Activated effector memory CD4-positive, alpha-beta T cell treated with anti-CD3 and anti-CD28 coated beads, Interleukin-2, amount 50 U/mL, for 16 hours (primary cell): ENCODE measurements around the gene SETBP1.
A peak's percentile ranks its signal among the peaks of the same experiment; 100 is the strongest.

Source experiments
- DNase-seq: peaks from one replicate; pipeline ENCODE4 v3.0.0-alpha.2; 2020

Gene SETBP1

DNA sequence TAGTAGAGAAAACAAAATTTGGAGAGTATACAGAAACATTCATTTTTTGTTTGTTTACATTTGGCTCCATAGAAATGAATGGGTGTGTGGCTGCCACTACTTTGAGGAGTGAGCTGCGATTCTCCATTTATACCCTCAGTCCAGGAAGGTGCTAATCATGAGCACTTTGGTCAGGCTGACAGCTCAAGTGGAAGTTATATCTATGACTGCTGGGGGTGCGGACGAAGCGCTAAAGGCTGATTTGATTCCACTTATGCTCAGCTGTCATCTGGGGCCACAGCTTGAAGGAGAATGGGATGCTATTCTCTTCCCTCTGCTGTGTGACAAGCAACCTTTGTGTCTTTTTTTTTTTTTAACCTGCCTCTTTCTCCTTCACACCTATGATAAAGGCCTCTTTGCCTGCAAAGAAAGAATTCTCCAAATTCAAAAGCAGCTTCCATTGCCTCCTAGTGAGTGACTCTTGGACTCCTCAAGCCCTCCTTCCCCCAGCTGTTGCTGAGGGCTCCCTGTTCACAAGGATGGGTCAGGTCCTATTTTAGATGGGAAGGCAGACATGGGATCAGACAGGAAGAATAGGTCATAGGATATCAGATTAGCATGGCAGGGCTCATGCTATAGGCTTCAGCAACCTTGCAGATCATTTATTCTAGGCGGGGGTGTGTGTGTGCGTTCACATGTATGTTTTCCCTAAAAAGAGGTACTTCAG lies 201.6 kb downstream of the SETBP1 start:
- no peak for DNase-seq

DNA sequence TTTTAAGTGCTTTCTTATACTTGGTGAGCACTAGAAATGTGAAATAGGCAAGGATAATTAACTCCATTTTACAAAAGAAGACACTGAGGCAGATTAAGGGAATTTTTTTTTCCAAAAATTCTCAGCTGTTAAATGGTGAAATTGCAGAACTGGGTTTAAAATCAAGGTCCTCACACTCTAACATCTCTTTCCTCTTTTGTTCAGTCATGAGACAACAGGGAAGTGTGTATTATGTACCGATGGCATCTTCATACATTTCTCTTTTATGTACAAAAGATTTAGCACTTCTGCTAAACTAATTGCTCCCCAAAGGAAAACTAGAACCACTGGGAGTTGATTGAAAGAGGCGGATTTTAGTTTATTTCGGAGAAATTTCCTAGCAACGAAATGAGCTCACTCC lies 203.0 kb downstream of the SETBP1 start:
- DNase-seq: no peak

DNA sequence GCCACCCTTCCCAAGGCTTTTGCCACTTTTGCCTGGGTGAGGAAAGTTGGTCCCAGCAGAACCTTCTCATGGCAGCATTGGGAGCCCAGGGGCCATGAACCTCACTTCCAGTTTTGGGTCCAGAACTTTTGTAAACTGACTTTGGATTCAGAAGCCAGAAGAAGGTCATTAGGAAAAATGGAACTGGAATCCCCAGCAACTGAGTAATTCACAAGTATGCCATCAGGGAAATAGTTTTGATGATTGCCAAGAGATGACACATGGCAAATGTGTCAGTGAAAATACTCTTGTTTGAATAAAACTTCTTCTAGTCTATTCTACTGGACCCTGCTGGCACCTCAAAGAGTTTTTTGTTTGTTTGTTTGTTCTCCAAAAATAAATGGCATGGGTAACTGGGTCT lies 203.7 kb downstream of the SETBP1 start:
- DNase-seq: no peak

DNA sequence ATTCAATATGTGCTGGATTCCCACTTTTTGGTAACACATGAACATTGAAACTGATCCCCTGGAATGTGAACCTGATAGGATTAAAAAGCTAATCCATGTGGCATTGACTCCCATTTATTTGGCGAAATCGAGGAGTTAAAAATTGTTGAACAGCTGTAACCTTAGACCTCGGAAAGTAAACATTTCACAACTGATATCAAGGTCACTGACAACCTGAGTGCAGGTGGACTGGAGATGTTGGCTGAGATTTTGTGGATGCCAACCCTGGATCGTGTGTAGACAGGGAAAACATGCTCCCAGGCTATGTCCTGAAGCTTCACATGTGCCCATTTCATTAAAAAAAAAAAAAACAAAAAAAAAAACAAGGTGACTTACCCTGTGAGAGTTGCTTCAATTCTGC lies 204.8 kb downstream of the SETBP1 start:
- DNase-seq: no peak

DNA sequence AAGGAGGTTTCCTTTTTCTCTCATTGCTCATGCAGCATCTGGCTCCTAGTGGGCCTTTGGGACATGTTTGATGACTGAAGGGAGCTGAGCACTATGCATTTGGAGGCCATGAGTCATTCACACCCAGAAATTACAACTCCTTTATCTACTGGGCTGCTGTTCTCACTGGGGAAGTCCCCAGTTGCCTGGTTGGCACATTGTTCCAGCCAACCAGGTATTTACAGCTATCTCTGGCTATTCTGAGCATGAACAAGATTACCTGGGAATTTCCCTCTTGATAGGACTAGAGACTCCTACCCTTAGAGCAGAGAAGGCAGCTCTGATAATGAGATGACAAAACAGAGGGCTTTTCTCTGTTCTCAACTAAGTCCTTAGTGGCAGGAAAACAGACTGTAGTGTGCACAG lies 206.5 kb downstream of the SETBP1 start:
- DNase-seq: peak; percentile 74

DNA sequence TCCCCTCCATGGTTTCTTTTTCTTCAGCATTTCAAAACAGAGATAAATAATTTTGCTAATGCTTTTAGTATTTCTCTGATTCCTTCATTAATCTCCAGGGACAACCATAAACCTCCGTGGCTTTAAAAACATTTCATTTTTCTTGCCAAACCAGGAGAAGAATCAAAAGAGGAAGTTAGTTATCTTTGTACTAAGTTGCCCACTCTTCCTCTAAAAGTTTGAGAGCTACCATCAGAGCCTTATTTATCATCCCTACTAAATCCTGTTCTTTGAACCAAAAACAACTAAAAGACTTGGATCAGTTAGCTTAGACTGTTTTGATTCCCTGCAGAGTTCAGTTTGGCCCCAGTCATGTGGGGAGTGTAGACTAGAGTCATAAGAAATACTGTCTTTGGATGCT lies 208.4 kb downstream of the SETBP1 start:
- DNase-seq: no peak

DNA sequence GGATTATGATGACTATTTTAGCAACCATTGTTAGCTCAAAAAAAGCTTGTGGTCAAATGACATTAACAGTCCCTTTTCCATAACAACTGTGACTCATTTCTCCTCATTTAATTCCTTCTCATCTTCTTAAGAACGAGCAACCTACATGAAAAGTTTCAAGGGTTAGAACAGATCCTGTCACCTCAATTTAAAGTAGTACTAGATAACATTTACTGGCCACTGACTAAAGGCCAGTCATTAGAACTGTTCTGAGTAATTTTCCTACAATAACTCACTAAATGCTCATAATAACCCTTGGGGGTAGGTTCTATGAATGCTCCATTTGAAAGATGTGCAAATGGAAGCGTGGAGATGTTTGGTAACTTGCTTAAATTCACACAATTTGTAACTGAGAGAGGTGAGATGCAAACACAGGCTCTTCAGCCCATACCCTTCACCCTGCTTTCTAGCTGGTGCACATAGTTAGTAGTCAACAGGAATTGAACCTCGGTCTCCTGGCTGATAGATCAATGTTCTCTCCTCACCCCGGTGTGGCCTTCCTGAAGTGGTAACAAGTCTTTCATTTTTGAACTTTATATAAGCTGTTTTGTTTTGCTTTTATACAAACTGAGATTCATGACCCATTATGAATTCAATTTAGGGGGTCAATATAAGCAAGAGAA lies 212.5 kb downstream of the SETBP1 start:
- DNase-seq: no peak

DNA sequence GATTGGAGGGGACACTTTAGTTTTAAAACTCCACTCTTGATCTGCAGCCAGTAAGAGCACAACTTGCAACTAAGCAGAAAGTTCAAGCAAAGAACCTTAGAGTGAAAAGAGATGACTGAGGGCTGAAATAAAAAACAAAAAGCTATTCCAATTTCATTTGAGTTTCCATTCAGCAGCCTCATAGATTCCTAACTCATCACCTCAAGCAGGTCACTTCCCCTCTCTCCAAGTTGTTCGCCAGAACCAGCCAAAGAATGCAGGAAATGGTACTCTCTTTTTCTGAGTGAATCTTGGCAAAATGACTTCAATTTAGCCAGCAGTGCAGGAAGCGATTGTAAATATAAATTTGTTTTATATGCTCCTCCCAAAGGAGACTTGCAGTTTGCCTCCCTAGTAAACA lies 213.3 kb downstream of the SETBP1 start:
- no peak for DNase-seq

DNA sequence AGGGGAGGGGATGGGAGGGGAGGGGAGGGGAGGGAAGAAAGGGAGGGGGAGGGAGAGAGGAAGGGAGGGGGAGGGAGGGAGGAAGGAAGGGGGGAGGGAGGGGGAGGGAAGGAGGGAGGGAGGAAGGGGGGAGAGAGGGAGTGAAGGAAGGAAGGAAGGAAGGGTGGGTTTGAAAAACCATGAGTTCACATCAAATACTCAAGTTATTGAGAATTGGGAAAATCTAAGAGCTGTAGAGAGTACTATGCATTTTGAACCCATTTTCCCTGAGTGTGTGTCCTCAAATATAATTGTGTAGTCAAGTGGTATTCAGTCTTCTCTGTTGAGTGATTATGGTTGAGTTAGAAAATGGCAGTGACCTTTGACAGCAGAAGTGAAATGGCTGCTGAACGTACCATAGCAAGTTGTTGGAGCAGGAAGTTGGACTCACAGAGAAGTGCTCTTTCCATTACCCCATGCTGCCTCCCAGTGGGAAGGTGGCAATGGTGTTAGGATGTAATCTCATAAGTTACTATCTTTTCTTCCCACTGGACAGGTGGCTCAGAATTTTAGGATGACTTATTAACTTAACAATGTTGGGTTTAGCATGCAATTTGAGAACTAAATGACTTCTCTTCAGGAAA lies 214.6 kb downstream of the SETBP1 start:
- peak; percentile 68 for DNase-seq

DNA sequence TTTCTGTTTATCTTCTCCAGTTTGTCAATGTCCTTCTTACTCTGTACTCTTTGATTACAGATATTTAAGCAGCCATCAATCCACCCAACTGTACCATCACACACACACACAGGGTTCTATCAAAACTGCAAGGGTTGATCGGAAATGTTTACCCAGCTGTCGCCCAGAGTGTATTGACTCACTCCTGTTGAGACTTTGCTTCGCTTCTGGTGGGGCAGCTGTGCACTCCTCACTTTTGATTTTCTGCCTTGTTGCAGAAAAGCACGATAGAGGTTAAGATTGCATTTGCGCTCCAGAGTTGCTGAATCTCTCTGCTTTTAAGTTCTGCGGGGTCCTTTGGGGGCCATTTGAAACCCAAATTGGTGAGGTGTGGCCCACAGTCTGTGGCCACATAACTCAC lies 216.2 kb downstream of the SETBP1 start:
- no peak for DNase-seq

DNA sequence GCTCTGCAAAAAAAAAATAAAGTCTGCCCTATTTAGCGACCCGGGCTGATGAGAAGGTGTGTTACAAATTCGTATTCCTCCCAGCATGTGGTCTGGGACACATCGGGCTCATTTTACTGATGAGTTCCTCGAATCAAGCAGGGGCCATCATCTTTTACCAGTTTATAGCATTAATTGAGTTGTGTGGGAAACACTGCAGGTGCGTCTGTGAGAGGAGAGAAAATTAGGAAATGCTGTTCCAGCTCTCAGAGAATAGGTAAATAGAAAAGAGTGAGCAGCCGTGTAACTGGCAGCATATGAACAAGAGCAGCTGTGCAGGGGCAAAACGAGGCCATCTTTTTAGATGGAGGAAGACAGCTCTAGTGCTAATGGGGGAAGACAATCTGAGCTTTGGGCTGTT lies 216.7 kb downstream of the SETBP1 start:
- DNase-seq: no peak

DNA sequence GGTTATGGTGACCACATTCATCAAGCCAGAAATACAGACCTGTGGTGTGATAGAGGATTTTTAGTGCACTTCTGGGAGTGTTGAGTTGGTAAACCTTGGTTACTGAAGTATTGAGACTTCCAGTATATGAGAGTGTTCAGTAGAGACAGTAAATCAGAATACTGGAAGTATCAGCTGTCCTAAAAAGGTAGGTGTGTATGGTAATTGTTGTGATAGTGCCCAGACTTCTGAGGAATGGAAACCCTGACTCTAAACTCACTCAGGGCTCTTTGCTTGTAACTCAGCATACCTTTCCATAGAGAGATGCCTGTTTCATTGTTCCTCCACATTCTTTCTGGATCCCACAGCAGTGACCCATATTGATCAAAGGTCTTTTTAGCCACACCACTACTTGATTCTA lies 217.1 kb downstream of the SETBP1 start:
- no peak for DNase-seq

DNA sequence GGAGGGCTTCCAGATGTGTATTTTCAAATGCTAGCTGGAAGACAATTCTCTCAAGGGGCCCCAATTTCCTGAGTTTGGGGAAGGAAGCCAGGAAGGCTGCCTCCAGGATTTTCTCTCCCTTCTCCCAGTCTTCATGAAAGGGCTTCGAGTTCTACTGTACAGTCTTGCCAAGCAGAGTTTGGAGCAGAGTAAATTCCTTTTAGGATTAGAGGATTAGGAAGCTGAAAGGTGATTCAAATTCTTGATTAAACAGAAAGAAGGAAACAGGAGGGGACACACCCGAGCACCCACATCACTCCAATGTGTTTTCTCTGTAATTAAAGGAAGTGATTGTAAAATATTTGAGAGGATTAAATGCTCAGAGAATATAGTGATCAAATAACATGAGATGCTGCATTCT lies 217.8 kb downstream of the SETBP1 start:
- DNase-seq: no peak

DNA sequence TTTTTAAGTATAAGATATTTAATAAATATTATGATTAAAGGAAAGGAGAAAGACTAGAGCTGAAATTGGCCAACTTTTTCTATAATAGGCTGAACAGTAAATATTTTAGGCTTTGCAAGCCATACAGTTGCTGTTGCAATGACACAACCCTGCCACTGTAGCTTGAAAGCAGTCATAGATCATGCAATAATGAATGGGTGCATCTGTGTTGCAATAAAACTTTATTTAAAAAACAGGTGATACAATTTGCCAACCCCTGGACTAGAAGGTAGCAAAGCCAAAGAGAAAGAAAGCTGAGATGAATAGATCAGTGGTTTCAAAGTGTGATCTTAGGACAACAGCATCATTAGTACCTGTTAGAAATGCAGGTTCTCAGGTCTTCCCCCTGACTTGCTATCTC lies 219.1 kb downstream of the SETBP1 start:
- no peak for DNase-seq

DNA sequence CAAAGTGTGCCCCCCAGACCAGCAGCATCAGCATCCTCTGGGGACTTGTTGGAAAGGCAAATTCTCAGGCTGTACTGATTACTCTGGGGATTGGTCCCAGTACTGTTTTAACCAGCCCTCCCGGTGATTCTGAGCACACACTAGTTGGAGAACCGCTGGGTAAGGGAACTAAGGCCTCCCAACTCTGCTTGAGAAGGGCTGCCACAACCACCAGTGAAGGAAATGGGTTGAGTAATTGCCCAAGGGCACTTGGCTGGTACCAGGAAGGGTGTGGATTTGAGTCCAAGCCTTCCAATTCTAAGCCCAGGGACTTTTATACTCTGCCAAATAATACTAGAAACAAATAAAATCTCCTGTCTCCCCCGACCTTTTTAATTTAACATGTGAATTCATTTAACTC lies 219.9 kb downstream of the SETBP1 start:
- no peak for DNase-seq

DNA sequence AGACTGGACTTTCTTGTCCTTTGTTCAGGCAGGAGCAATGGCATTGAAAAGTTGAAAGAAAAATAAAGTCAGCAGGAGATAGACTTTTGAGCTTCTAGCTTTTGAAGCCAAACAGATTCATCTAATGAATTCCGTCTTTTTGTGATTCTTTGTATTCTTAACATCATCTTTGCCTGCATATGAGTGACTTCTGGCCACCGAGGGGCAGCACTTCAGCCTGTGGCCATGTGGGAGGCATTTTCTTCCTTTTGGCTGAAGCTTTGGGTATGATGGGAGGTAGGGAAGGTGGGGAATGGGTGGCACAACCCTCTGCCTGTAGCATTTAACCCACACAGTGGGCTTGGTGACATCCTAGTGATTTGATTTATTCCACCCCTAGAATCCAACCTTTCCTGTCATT lies 220.6 kb downstream of the SETBP1 start:
- DNase-seq: no peak

DNA sequence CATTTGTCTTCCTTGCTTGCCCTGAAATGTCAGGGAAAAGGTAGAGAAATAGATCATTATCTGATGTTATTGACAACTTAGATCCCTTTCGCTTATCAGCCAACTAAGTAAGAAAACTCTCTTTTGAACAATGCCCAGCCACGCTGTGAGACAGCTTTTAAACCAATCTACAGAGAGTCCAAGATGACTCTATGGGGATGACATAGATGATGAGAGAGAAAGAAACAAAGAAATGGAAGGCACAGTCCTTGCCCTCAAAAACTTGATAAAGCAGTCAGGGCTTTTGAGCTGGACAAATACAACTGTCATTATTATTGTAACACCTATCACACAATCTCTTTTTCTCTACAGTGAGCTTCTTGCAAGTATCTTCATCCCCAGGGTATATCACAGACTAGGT lies 222.6 kb downstream of the SETBP1 start:
- DNase-seq: no peak

DNA sequence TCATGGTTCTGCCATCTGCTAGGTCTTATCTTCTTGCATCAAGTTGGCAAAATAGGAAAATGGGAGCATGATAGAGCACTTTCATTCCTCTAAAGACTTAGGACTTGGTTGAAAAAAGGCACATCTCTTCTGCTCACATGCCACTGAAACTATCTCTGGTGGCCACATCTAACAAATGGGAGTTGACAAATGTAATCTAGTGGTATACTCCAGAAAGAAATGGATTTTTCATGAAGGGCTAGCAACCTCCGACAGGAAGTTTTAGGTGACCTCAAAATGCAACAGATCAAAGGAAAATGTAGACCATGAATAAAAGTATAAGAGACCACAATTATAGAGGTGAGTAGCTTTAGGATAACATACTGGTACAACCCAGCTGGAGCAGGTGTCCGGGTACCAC lies 224.1 kb downstream of the SETBP1 start:
- no peak for DNase-seq

DNA sequence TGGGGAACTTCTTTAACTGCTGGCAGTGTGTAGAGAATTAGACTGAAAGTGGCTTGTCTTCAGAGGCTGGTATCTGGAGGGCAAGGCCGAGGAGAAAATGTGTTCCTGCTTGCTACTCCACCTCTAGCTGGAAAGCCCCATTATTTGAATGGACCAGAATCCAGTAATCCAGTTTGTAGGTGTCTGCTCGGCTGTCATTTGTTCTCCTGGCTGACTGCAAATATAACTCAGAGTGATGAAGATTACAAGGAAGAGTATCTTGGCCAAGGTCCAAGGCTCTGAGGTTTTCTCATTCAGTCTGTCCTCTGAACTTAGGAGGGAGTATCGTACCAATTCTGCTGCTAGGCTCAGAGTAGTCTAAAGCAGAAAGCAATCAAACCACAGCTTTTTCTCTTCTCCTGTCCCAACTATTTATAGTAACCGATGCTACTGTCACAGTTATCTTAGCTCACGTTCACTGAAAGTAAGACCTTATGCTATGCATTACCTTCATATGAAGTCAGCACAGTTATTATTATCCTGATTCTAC lies 228.6 kb downstream of the SETBP1 start:
- no peak for DNase-seq

DNA sequence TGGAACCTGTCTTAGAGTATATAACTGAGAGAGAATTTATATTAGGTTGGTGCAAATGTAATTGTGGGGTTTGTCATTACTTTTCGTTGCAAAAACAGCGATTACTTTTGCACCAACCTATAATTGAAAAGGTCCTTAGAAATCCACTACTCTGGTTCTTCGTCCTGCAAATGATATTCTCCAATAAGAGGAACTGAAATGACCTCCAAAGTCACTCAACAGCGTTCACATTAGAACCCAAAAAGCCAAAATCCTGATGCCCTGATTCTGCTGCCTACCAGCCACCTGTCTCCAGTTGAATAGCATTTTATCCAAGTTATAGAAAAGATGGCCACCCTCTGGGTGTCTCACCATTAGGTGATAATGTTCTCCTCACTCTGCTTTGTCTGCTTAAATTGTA lies 230.6 kb downstream of the SETBP1 start:
- DNase-seq: no peak

DNA sequence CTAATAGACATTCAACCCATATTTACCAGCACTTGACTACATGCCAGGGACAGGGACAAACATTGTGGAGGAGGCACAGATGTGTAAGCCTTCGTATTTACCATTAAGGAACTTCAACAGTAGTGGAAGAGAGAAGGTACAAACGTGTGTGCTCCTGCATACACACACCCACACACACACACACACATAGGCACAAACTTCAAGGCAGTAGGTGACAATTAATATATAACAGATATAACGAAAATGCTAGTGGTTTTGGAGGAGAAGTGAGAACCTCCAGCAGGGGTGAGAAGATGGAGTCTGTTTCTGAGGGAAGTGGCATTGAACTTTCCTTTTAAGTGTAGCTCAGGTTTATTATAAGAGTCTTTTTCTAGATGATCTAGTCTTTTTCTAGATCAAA lies 231.1 kb downstream of the SETBP1 start:
- DNase-seq: no peak

DNA sequence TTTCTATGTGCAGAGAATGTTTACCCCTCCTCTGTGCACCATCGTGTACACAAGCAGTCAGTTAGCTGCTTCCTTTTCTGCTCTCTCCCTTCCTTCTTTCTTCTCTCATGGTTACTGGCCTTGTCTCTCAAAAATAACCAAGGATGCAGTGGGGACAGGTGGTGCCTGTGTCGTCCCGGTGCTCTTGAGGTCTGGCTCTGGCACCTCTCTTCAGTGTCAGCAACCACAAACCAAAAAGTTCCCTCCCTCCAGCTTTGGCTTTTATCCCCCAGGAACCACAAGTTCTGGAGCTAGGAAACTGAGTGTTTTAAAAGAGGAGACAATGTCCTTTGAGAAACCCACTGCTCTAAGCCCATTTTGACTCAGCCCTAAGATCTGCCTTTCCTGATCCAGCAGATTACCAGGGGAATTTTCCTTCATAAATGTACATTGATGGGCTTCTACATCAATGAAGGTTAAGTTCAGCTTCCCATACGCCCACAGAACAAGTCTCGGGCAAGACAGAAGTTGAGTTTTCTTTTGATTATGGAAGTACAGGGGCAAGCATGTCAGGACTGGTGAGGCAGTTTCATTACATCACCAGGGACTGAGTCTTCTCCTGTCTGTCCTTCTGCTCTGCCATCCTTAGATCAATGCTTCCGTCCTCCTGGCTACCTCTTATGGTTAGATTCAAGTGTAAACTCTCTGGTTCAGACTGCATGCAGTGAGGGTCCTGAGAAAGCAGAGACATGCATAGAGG lies 232.2 kb downstream of the SETBP1 start:
- DNase-seq: no peak

DNA sequence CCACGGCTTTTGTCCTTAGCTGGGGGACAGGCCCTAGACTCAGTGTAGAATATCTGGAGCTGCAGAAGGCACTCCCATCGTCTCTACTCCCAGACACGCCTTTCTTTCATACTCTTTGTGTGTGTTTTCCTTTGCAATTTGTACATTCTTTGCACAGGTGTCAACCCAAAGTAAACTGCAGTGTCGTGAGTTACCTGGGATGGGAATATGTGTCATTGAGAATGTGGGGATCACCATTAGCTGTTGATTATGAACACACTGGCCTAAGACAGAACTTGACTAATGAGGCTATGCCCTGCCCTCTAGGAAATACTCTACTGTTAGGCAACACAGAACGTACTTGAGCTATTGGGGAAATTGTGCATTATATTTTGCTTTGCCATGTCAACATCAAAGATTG lies 233.3 kb downstream of the SETBP1 start:
- DNase-seq: no peak

DNA sequence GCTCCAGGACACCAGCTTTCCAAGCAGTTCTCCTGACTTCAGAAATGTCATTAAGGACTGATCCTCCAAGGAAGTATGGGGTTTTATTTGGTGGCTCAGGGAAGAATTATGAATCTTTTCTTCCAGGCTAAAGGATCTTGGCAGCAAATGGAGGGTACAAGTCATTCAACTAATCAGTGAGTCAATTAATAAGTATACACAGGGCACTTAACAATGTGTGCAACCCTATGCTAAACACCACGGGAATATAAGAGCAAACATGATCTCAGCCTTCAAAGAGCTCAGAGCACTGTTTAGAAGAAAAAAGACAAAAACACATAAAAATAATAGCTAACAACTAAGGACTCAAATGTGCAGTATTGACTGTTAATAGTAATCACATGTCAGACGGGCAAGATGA lies 234.5 kb downstream of the SETBP1 start:
- DNase-seq: no peak
